Neural cell (in vitro differentiated cells): ENCODE results near the gene SS18L1.

ENCODE experiments used
- CTCF ChIP-seq: fragments of 450-650 bp; IDR thresholded peaks from 2 replicates; pipeline ENCODE4 v1.5.1; 2014; ENCODE audit warnings: antibody characterized with exemption, mild to moderate bottlenecking, moderate library complexity; ENCODE audit not compliant: poor library complexity, severe bottlenecking
- EZH2 ChIP-seq: fragments of 200-600, 300-800 bp; shearing (Covaris generic), sonication (generic); IDR thresholded peaks from 2 replicates; pipeline ENCODE4 v1.6.1; 2014; ENCODE audit warnings: antibody characterized with exemption, low read length, borderline replicate concordance, mild to moderate bottlenecking; ENCODE audit not compliant: insufficient read depth, poor library complexity, severe bottlenecking
- MXI1 ChIP-seq: fragments of 450-650 bp; conservative IDR thresholded peaks from 2 replicates; pipeline ENCODE4 v1.6.1; 2014; ENCODE audit warnings: antibody characterized with exemption, mild to moderate bottlenecking; ENCODE audit not compliant: poor library complexity, severe bottlenecking
- POLR2AphosphoS5 ChIP-seq: IDR thresholded peaks from 2 replicates; pipeline ENCODE4 v1.6.1; 2012
- REST ChIP-seq: IDR thresholded peaks from 2 replicates; pipeline ENCODE4 v1.6.1; 2012; ENCODE audit warnings: borderline replicate concordance

- TF ChIP-seq CTCF (no peak), MXI1 (no peak), EZH2 (no peak), REST (no peak), POLR2AphosphoS5 (no peak)
These were observed 32.4 kb upstream of the SS18L1 start for GRCh38 chr20:62111148-62111547.
